GM23338 (cell line): Measurements from ENCODE around the gene GLRX2.

Source experiments
- CREB1 ChIP-seq: fragments of 250-450 bp; sonication (Bioruptor Pico); IDR thresholded peaks from 2 replicates; pipeline ENCODE4 v1.5.0; 2020; ENCODE audit warnings: low read depth, mild to moderate bottlenecking, moderate library complexity
- EZH2 ChIP-seq: fragments of 200-600 bp; sonication (generic); IDR thresholded peaks from one replicate; pipeline ENCODE4 v1.8.0; 2017; ENCODE audit warnings: antibody characterized with exemption, mild to moderate bottlenecking, low read depth; ENCODE audit not compliant: unreplicated experiment
- EZH2phosphoT487 ChIP-seq: fragments of 200-600 bp; sonication (generic); IDR thresholded peaks from one replicate; pipeline ENCODE4 v1.8.1; 2018; ENCODE audit warnings: antibody characterized with exemption; ENCODE audit not compliant: unreplicated experiment
- POLR2AphosphoS5 ChIP-seq: IDR thresholded peaks from 2 replicates; pipeline ENCODE4 v1.6.1; 2016; ENCODE audit warnings: antibody characterized with exemption, low read depth
- STAT1 ChIP-seq: IDR thresholded peaks from one replicate; pipeline ENCODE4 v1.6.1; 2016; ENCODE audit warnings: antibody characterized with exemption; ENCODE audit not compliant: unreplicated experiment
- ZNF114 ChIP-seq: fragments of 250-450 bp; sonication (Bioruptor Pico); IDR thresholded peaks from 2 replicates; pipeline ENCODE4 v1.5.0; 2020; ENCODE audit warnings: mild to moderate bottlenecking, moderate library complexity
- TF ChIP-seq, protein P1 (sequence below), 2 experiments: fragments of 200-600 bp in 1 of 2; sonication (generic) in 1 of 2; conservative IDR thresholded peaks; 2 replicates each; pipeline versions ENCODE4 v1.5.1 to v1.6.1; 2016 to 2017; ENCODE audit warnings: antibody characterized with exemption in 2 of 2, low read depth in 2 of 2, mild to moderate bottlenecking in 2 of 2, moderate library complexity in 1 of 2
- TF ChIP-seq, protein P2 (sequence below): IDR thresholded peaks from 2 replicates; pipeline ENCODE4 v1.6.1; 2016; ENCODE audit warnings: antibody characterized with exemption

DNA sequence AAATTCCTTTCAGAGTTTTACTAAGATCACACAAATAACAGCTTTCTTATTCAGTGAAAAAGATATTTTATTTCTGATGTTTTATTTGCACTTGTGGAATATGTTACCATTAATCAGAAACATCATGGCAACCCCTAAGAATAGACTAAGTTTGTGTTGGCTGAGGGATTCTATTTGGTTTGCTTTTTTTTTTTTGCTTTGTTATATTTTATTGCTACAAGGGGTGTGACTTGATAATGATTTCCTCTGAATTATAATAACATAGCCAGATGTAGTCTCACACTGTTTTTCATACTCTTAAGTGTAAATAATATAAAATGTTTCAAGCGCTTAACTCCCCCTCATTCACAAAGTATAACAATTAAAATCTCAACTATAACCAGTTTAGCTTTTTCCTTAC, 20.0 kb downstream of the GLRX2 start:
- TF ChIP-seq, protein P1, sequence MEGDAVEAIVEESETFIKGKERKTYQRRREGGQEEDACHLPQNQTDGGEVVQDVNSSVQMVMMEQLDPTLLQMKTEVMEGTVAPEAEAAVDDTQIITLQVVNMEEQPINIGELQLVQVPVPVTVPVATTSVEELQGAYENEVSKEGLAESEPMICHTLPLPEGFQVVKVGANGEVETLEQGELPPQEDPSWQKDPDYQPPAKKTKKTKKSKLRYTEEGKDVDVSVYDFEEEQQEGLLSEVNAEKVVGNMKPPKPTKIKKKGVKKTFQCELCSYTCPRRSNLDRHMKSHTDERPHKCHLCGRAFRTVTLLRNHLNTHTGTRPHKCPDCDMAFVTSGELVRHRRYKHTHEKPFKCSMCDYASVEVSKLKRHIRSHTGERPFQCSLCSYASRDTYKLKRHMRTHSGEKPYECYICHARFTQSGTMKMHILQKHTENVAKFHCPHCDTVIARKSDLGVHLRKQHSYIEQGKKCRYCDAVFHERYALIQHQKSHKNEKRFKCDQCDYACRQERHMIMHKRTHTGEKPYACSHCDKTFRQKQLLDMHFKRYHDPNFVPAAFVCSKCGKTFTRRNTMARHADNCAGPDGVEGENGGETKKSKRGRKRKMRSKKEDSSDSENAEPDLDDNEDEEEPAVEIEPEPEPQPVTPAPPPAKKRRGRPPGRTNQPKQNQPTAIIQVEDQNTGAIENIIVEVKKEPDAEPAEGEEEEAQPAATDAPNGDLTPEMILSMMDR (conservative IDR thresholded peaks at IDR 0.05; ENCODE audit: low read depth in 2 of 2), result no peak
- TF ChIP-seq ZNF114, result no peak
- no peak for TF ChIP-seq POLR2AphosphoS5
- TF ChIP-seq STAT1, result no peak
- TF ChIP-seq, protein P2, sequence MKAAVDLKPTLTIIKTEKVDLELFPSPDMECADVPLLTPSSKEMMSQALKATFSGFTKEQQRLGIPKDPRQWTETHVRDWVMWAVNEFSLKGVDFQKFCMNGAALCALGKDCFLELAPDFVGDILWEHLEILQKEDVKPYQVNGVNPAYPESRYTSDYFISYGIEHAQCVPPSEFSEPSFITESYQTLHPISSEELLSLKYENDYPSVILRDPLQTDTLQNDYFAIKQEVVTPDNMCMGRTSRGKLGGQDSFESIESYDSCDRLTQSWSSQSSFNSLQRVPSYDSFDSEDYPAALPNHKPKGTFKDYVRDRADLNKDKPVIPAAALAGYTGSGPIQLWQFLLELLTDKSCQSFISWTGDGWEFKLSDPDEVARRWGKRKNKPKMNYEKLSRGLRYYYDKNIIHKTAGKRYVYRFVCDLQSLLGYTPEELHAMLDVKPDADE, result no peak
- TF ChIP-seq EZH2phosphoT487, result no peak
- no peak for TF ChIP-seq CREB1 (CRISPR knock-in tag)
- no peak for TF ChIP-seq EZH2
